Small intestine (tissue), 7 donors: ENCODE measurements around the gene DHRS12. TPM values are rescaled to one million over a fixed set of nuclear protein-coding genes. Genes with fewer than 3 reads are reported as not detected.

Experiments used
- DNase-seq, 2 donors: peaks; one replicate each; pipeline versions ENCODE4 v3.0.0 to v3.0.0-alpha.2; 2013
- FAIRE-seq: peaks from 2 replicates; lab custom pipeline; 2012; peaks lifted over from hg19 to GRCh38; lab: Jason Lieb, UNC
- H3K27ac ChIP-seq, 3 donors: one replicate each; pipeline ENCODE4 v1.5.1; 2013; ENCODE audit warnings: low read length in 2 of 3, mild to moderate bottlenecking in 2 of 3, control low read depth in 1 of 3, inconsistent platforms in 1 of 3, low read depth in 1 of 3, moderate library complexity in 1 of 3
- H3K27me3 ChIP-seq, 3 donors: one replicate each; pipeline ENCODE4 v1.6.1; 2013; ENCODE audit warnings: low read length in 3 of 3, inconsistent platforms in 1 of 3; ENCODE audit not compliant: control insufficient read depth in 3 of 3, insufficient read depth in 3 of 3
- H3K36me3 ChIP-seq, 3 donors: one replicate each; pipeline ENCODE4 v1.6.1; 2013; ENCODE audit warnings: low read length in 3 of 3, inconsistent platforms in 1 of 3, low read depth in 1 of 3, mild to moderate bottlenecking in 1 of 3, moderate library complexity in 1 of 3; ENCODE audit not compliant: control insufficient read depth in 3 of 3, insufficient read depth in 2 of 3
- H3K4me1 ChIP-seq, 3 donors: one replicate each; pipeline ENCODE4 v1.6.1; 2013; ENCODE audit warnings: low read length in 2 of 3, inconsistent platforms in 1 of 3, low read depth in 1 of 3, mild to moderate bottlenecking in 1 of 3, moderate library complexity in 1 of 3; ENCODE audit not compliant: control insufficient read depth in 3 of 3, insufficient read depth in 2 of 3
- H3K4me3 ChIP-seq, 3 donors: one replicate each; pipeline ENCODE4 v1.5.1; 2013; ENCODE audit warnings: low read length in 3 of 3, control low read depth in 1 of 3, inconsistent platforms in 1 of 3, low read depth in 1 of 3, mild to moderate bottlenecking in 1 of 3, moderate library complexity in 1 of 3
- H3K9me3 ChIP-seq, 2 donors: one replicate each; pipeline ENCODE4 v1.6.1; 2013; ENCODE audit warnings: low read depth in 1 of 2, low read length in 1 of 2; ENCODE audit not compliant: control insufficient read depth in 2 of 2, insufficient read depth in 1 of 2
- WGBS, 3 donors: extraction: QIAGEN DNeasy Blood & Tissue Kit; methylation state at CpG; one replicate each; pipeline ENCODE4 v1.1.7; 2013; 5-methylcytosine and 5-hydroxymethylcytosine counted together
- polyA plus RNA-seq, 4 donors: library from polyadenylated mRNA; stranded (reverse) in 3 of 4; unstranded in 1 of 4; fragments of 200-250 nt in 3 of 4; fragments of 120-200 nt in 1 of 4; gene quantifications; one replicate each; pipeline versions ENCODE4 v1.2.1 to v1.2.3, GENCODE V29; 2013
- donor health status: healthy with polysubstance abuse.
- donor health status: control.
- donor health status: control.
- donor health status: Bipolar disorder and iron deficiency.
- donor health status: healthy.

The DHRS12 gene
- polyA plus RNA-seq, 4 donors, result 9.3 to 26.4 (median 17.9) TPM

GRCh38 chr13:51818276-51818675, 14.3 kb upstream of the DHRS12 start:
- no peak for DNase-seq
- peaks cover 0 to 8% (median 0%) of the 10 kb centered on the region in 3 donors for H3K4me1 ChIP-seq
- no peak overlapping the region for H3K4me3 ChIP-seq
- FAIRE-seq, result no peak
- no peak overlapping the region for H3K27ac ChIP-seq
- H3K36me3 ChIP-seq, result no peaks in the 10 kb centered on the region
- 90 to 92% (median 92%) methylated on average over 4 of the region's 4 CpGs for WGBS, 3 donors
- no peaks in the 10 kb centered on the region for H3K9me3 ChIP-seq
- H3K27me3 ChIP-seq, result peaks cover 0 to 7% (median 0%) of the 10 kb centered on the region in 3 donors

- Histone ChIP-seq H3K4me1 (peaks cover 0 to 8% (median 0%) of the 10 kb centered on the region in 3 donors), H3K27ac (no peak overlapping the region), H3K9me3 (no peaks in the 10 kb centered on the region), H3K27me3 (peaks cover 0 to 7% (median 0%) of the 10 kb centered on the region in 3 donors), H3K36me3 (no peaks in the 10 kb centered on the region), H3K4me3 (no peak overlapping the region)
- DNase-seq, result no peak
- FAIRE-seq, result no peak
- 71 to 85% (median 74%) methylated on average over 8 of the region's 8 CpGs for WGBS, 3 donors
Measured at GRCh38 chr13:51817717-51818116, 13.8 kb upstream of the DHRS12 start.

GRCh38 chr13:51816604-51817249, 12.8 kb upstream of the DHRS12 start:
- WGBS, 3 donors, result 79 to 83% (median 83%) methylated on average over 19 of the region's 19 CpGs
- Histone ChIP-seq H3K9me3 (no peaks in the 10 kb centered on the region), H3K27me3 (peaks cover 0 to 7% (median 0%) of the 10 kb centered on the region in 3 donors), H3K27ac (no peak overlapping the region), H3K4me1 (peaks cover 0 to 8% (median 0%) of the 10 kb centered on the region in 3 donors), H3K36me3 (no peaks in the 10 kb centered on the region), H3K4me3 (no peak overlapping the region)
- FAIRE-seq (no peak), DNase-seq (no peak)

GRCh38 chr13:51815848-51816247, 11.9 kb upstream of the DHRS12 start:
- H3K27me3 ChIP-seq, result peaks cover 0 to 7% (median 0%) of the 10 kb centered on the region in 3 donors
- H3K36me3 ChIP-seq, result no peaks in the 10 kb centered on the region
- WGBS, 3 donors, result 70 to 83% (median 70%) methylated on average over 11 of the region's 11 CpGs
- no peak overlapping the region for H3K4me3 ChIP-seq
- H3K27ac ChIP-seq, result no peak overlapping the region
- no peak for FAIRE-seq
- H3K4me1 ChIP-seq, result peaks cover 0 to 8% (median 0%) of the 10 kb centered on the region in 3 donors
- no peak for DNase-seq
- H3K9me3 ChIP-seq, result no peaks in the 10 kb centered on the region

- peaks cover 0 to 7% (median 0%) of the 10 kb centered on the region in 3 donors for H3K27me3 ChIP-seq
- DNase-seq (peak; percentile 82 to 87), FAIRE-seq (no peak)
- H3K36me3 ChIP-seq, result no peaks in the 10 kb centered on the region
- peak overlapping the region in 1 of 3 donors; percentile 23 for H3K4me3 ChIP-seq
- H3K27ac ChIP-seq, result no peak overlapping the region
- WGBS, 3 donors, result 20 to 25% (median 24%) methylated on average over 13 of the region's 13 CpGs
- H3K4me1 ChIP-seq, result peaks cover 0 to 8% (median 0%) of the 10 kb centered on the region in 3 donors
- H3K9me3 ChIP-seq, result no peaks in the 10 kb centered on the region
Measured at GRCh38 chr13:51814825-51815650, 11.1 kb upstream of the DHRS12 start.

- Histone ChIP-seq H3K27ac (no peak overlapping the region), H3K36me3 (no peaks in the 10 kb centered on the region), H3K4me1 (peaks cover 0 to 8% (median 0%) of the 10 kb centered on the region in 3 donors), H3K9me3 (no peaks in the 10 kb centered on the region), H3K27me3 (peaks cover 0 to 7% (median 0%) of the 10 kb centered on the region in 3 donors), H3K4me3 (no peak overlapping the region)
- DNase-seq, result no peak
- FAIRE-seq, result no peak
- WGBS, 3 donors, result 94 to 99% (median 97%) methylated on average over 2 of the region's 2 CpGs
Measured at GRCh38 chr13:51814071-51814470, 10.1 kb upstream of the DHRS12 start.

GRCh38 chr13:51811920-51812451, 8.0 kb upstream of the DHRS12 start:
- DNase-seq (no peak), FAIRE-seq (no peak)
- Histone ChIP-seq H3K4me1 (peaks cover 0 to 8% (median 0%) of the 10 kb centered on the region in 3 donors), H3K36me3 (no peaks in the 10 kb centered on the region), H3K4me3 (no peak overlapping the region), H3K9me3 (no peaks in the 10 kb centered on the region), H3K27me3 (peaks cover 0 to 5% (median 0%) of the 10 kb centered on the region in 3 donors), H3K27ac (no peak overlapping the region)
- 52 to 75% (median 74%) methylated on average over 4 of the region's 4 CpGs for WGBS, 3 donors

GRCh38 chr13:51811046-51811445, 7.1 kb upstream of the DHRS12 start:
- Histone ChIP-seq H3K27me3 (no peaks in the 10 kb centered on the region), H3K4me1 (peaks cover 0 to 8% (median 0%) of the 10 kb centered on the region in 3 donors), H3K9me3 (no peaks in the 10 kb centered on the region), H3K36me3 (no peaks in the 10 kb centered on the region), H3K27ac (no peak overlapping the region), H3K4me3 (no peak overlapping the region)
- DNase-seq (no peak), FAIRE-seq (no peak)
- 77 to 82% (median 80%) methylated on average over 12 of the region's 12 CpGs for WGBS, 3 donors
